GM23338 (cell line): Measurements from ENCODE around the gene NME4. TPM values are rescaled to one million over a fixed set of nuclear protein-coding genes. Genes with fewer than 3 reads are reported as not detected.

ENCODE experiments used
- ATAC-seq: fragments of 200-7000 bp; cut with Tn5 transposase; 3 replicates; pipeline ENCODE4 v1.9.1; 2020
- DNase-seq: peaks from one replicate; pipeline ENCODE4 v3.0.0-alpha.2; 2015; ENCODE audit warnings: low spot score
- H2AFZ ChIP-seq: fragments of 200-600 bp; sonication (generic); 2 replicates; pipeline ENCODE4 v1.8.0; 2016; ENCODE audit warnings: antibody characterized with exemption, mild to moderate bottlenecking, moderate library complexity
- H3F3A ChIP-seq: fragments of 200-600 bp; sonication (generic); replicated peaks from 2 replicates; pipeline ENCODE4 v1.8.0; 2017; ENCODE audit warnings: antibody characterized with exemption, mixed run types, low read depth
- H3K27ac ChIP-seq: fragments of 200-600 bp; sonication (generic); 2 replicates; pipeline ENCODE4 v1.6.1; 2016; ENCODE audit warnings: low read depth
- H3K27me3 ChIP-seq: fragments of 200-600 bp; sonication (generic); 2 replicates; pipeline ENCODE4 v1.8.0; 2016; ENCODE audit warnings: mild to moderate bottlenecking, mixed run types, moderate library complexity; ENCODE audit not compliant: insufficient read depth
- H3K36me3 ChIP-seq: fragments of 200-600 bp; sonication (generic); 2 replicates; pipeline ENCODE4 v1.8.0; 2016; ENCODE audit warnings: mild to moderate bottlenecking; ENCODE audit not compliant: insufficient read depth
- H3K4me1 ChIP-seq: fragments of 200-600 bp; sonication (generic); 2 replicates; pipeline ENCODE4 v1.8.0; 2016; ENCODE audit warnings: mild to moderate bottlenecking, moderate library complexity; ENCODE audit not compliant: insufficient read depth
- H3K4me2 ChIP-seq: fragments of 200-600 bp; sonication (generic); 2 replicates; pipeline ENCODE4 v1.7.1; 2017; ENCODE audit warnings: mixed run types
- H3K4me3 ChIP-seq: fragments of 200-600 bp; sonication (generic); 2 replicates; pipeline ENCODE4 v1.6.1; 2016; ENCODE audit warnings: mixed run types
- H3K79me2 ChIP-seq: fragments of 200-600 bp; sonication (generic); replicated peaks from 2 replicates; pipeline ENCODE4 v1.8.0; 2017; ENCODE audit warnings: mild to moderate bottlenecking; ENCODE audit not compliant: insufficient read depth
- H3K9me2 ChIP-seq: fragments of 200-600 bp; sonication (generic); 2 replicates; pipeline ENCODE4 v1.8.0; 2017; ENCODE audit not compliant: insufficient read depth
- H4K20me1 ChIP-seq: fragments of 200-600 bp; sonication (generic); replicated peaks from 2 replicates; pipeline ENCODE4 v1.8.0; 2017; ENCODE audit warnings: mild to moderate bottlenecking; ENCODE audit not compliant: insufficient read depth
- H3K27ac Mint-ChIP-seq: 2 replicates; pipeline ENCODE4 v1.8.0; 2020; ENCODE audit warnings: inconsistent platforms, mild to moderate bottlenecking, moderate library complexity, mixed read lengths
- H3K27me3 Mint-ChIP-seq: 3 replicates; pipeline ENCODE4 v1.8.0; 2022; ENCODE audit warnings: low read depth, mild to moderate bottlenecking, moderate library complexity, mixed read lengths, inconsistent platforms; ENCODE audit not compliant: insufficient read depth, poor library complexity
- H3K36me3 Mint-ChIP-seq: 3 replicates; pipeline ENCODE4 v1.8.0; 2021; ENCODE audit warnings: low read depth, mild to moderate bottlenecking, inconsistent platforms, moderate library complexity, mixed read lengths
- H3K4me1 Mint-ChIP-seq: 3 replicates; pipeline ENCODE4 v1.8.0; 2020; ENCODE audit warnings: mild to moderate bottlenecking, inconsistent platforms, mixed read lengths
- H3K4me3 Mint-ChIP-seq: 3 replicates; pipeline ENCODE4 v1.8.0; 2021; ENCODE audit warnings: moderate library complexity, mild to moderate bottlenecking, inconsistent platforms, mixed read lengths
- H3K9me3 Mint-ChIP-seq: 3 replicates; pipeline ENCODE4 v1.8.0; 2020; ENCODE audit warnings: moderate library complexity, mild to moderate bottlenecking, inconsistent platforms, mixed read lengths
- EZH2phosphoT487 ChIP-seq: fragments of 200-600 bp; sonication (generic); IDR thresholded peaks from one replicate; pipeline ENCODE4 v1.8.1; 2018; ENCODE audit warnings: antibody characterized with exemption; ENCODE audit not compliant: unreplicated experiment
- JUNB ChIP-seq: IDR thresholded peaks from one replicate; pipeline ENCODE4 v1.6.1; 2016; ENCODE audit warnings: antibody characterized with exemption; ENCODE audit not compliant: unreplicated experiment
- NANOG ChIP-seq: IDR thresholded peaks from 2 replicates; pipeline ENCODE4 v1.6.1; 2016; ENCODE audit warnings: antibody characterized with exemption, borderline replicate concordance
- STAT1 ChIP-seq: IDR thresholded peaks from one replicate; pipeline ENCODE4 v1.6.1; 2016; ENCODE audit warnings: antibody characterized with exemption; ENCODE audit not compliant: unreplicated experiment
- ZNF462 ChIP-seq: fragments of 250-450 bp; sonication (Bioruptor Pico); IDR thresholded peaks from 2 replicates; pipeline ENCODE4 v1.5.0; 2020; ENCODE audit warnings: mild to moderate bottlenecking, moderate library complexity
- polyA plus RNA-seq: library from polyadenylated mRNA; unstranded; fragments of >200 nt; fragmentation: Nextera tagmentation; extraction: Ambion mirVana; gene quantifications from 2 replicates; pipeline ENCODE4 v1.2.1, GENCODE V29; 2016
- total RNA-seq: library from RNA; depleted of rRNA; stranded (reverse); fragments of >200 nt; shearing (Covaris generic); gene quantifications from 2 replicates; pipeline ENCODE4 v1.2.3, GENCODE V29; 2014

Gene NME4
- total and polyA plus RNA-seq, 2 experiments from 2014 or later: 249 to 511 TPM

GRCh38 chr16:361341-361871 lies 35.6 kb upstream of the NME4 start:
- H2AFZ ChIP-seq: peak overlapping the region; percentile 63; the same call in 1 of the 2 replicates
- H3K36me3 ChIP-seq: no peaks in the 10 kb centered on the region
- no peaks in the 10 kb centered on the region for H4K20me1 ChIP-seq
- no peak overlapping the region for H3K4me3 Mint-ChIP-seq
- H3K4me3 ChIP-seq: no peak overlapping the region
- H3K9me2 ChIP-seq: no peaks in the 10 kb centered on the region
- no peak overlapping the region for H3K4me2 ChIP-seq
- no peak overlapping the region for H3K27ac ChIP-seq
- H3K4me1 Mint-ChIP-seq: no peaks in the 10 kb centered on the region
- TF ChIP-seq NANOG: no peak
- TF ChIP-seq EZH2phosphoT487: no peak
- no peak for TF ChIP-seq JUNB
- no peak for TF ChIP-seq STAT1
- TF ChIP-seq ZNF462 (CRISPR knock-in tag): no peak
- ATAC-seq (peak; percentile 10), DNase-seq (peak; percentile 52)
- no peaks in the 10 kb centered on the region for H3K36me3 Mint-ChIP-seq
- H3K4me1 ChIP-seq: no peaks in the 10 kb centered on the region
- H3K79me2 ChIP-seq: no peaks in the 10 kb centered on the region
- no peak overlapping the region for H3K27ac Mint-ChIP-seq
- no peaks in the 10 kb centered on the region for H3K27me3 ChIP-seq
- H3F3A ChIP-seq: 0 out of 2 replicates have a peak, but pooled peaks cover 5% of the 10 kb centered on the region
- H3K9me3 Mint-ChIP-seq: no peaks in the 10 kb centered on the region
- H3K27me3 Mint-ChIP-seq: peaks cover 22% of the 10 kb centered on the region
